Stimulated activated CD4-positive, alpha-beta T cell treated with anti-CD3 and anti-CD28 coated beads, Interleukin-4, amount 100 ng/mL, for 48 hours (primary cell): ENCODE data around the gene TMEM117.

ENCODE experiments used
- DNase-seq, 2 donors: peaks; one replicate each; pipeline ENCODE4 v3.0.0-alpha.2; 2020; ENCODE audit warnings: low read depth in 2 of 2

The TMEM117 gene

GRCh38 chr12:44379831-44380230 lies 544.0 kb downstream of the TMEM117 start:
- no peak for DNase-seq

- DNase-seq, result no peak
Measured at GRCh38 chr12:44380861-44381260, 545.0 kb downstream of the TMEM117 start.

- DNase-seq, result no peak
Measured at GRCh38 chr12:44381341-44381740, 545.5 kb downstream of the TMEM117 start.

- DNase-seq, result no peak
Measured at GRCh38 chr12:44384136-44384535, 548.3 kb downstream of the TMEM117 start.

GRCh38 chr12:44385964-44386363 lies 550.1 kb downstream of the TMEM117 start:
- no peak for DNase-seq

- DNase-seq, result no peak
Measured at GRCh38 chr12:44387581-44387980, 551.7 kb downstream of the TMEM117 start.

GRCh38 chr12:44389038-44389437 lies 553.2 kb downstream of the TMEM117 start:
- DNase-seq, result no peak

- no peak for DNase-seq
Measured at GRCh38 chr12:44389896-44390295, 554.0 kb downstream of the TMEM117 start.

GRCh38 chr12:44397631-44398030 lies 561.8 kb downstream of the TMEM117 start:
- DNase-seq, result no peak

- DNase-seq, result no peak
Measured at GRCh38 chr12:44403185-44403584, 567.3 kb downstream of the TMEM117 start.

- no peak for DNase-seq
Measured at GRCh38 chr12:44405297-44405696, 569.4 kb downstream of the TMEM117 start.

- DNase-seq, result no peak
Measured at GRCh38 chr12:44422559-44422958, 586.7 kb downstream of the TMEM117 start.

GRCh38 chr12:44428825-44429224 lies 592.9 kb downstream of the TMEM117 start:
- DNase-seq, result no peak

- DNase-seq, result no peak
Measured at GRCh38 chr12:44431647-44432343, 595.9 kb downstream of the TMEM117 start.

GRCh38 chr12:44433659-44434058 lies 597.8 kb downstream of the TMEM117 start:
- no peak for DNase-seq

- no peak for DNase-seq
Measured at GRCh38 chr12:44436756-44437155, 600.9 kb downstream of the TMEM117 start.
